ENCODE results near the gene GSTK1. TPM values are rescaled to one million over a fixed set of nuclear protein-coding genes. Genes with fewer than 3 reads are reported as not detected.

Gene GSTK1
- 74.2 and 75.8 TPM in 2 replicates for total RNA-seq (2013; cell fraction: nucleolus; rRNA removed)
- total RNA-seq (2014; rRNA removed) = 116 and 122 TPM in 2 replicates
- 76.2 and 78.8 TPM in 2 replicates for total RNA-seq (2014; rRNA removed; fragmentation: Illumina TruSeq; extraction: Trizol)
- total RNA-seq (2021) = 80.7 and 80.9 TPM in 2 replicates
- polyA plus RNA-seq (2011; ENCODE audit: low read depth) = 64.7 TPM
- polyA plus RNA-seq (2011; rRNA removed) = 80.2 and 104 TPM in 2 replicates
- polyA plus RNA-seq (2011; cell fraction: cytosol; rRNA removed) = 138 and 146 TPM in 2 replicates
- 162 and 197 TPM in 2 replicates for polyA plus RNA-seq (2011; cell fraction: nucleus; rRNA removed)
- 92.5 and 97.4 TPM in 2 replicates for polyA plus RNA-seq (2012)
- 96.8 and 136 TPM in 2 replicates for polyA plus RNA-seq (2014; fragmentation: Illumina TruSeq; extraction: Trizol)
- 100 to 1,000 TPM; 143 to 166 TPM for polyA plus RNA-seq (2014; fragmentation: Nextera tagmentation; extraction: Ambion mirVana)
- polyA plus RNA-seq (2014; rRNA removed) = 154 and 159 TPM in 2 replicates
- 100 to 1,000 TPM; 122 to 132 TPM for polyA plus RNA-seq (2016; fragmentation: Nextera tagmentation; extraction: Ambion mirVana)
- 55.9 and 82.6 TPM in 2 replicates for polyA minus RNA-seq (2011; rRNA and poly(A)+ RNA removed)
- 25.7 and 29.0 TPM in 2 replicates for polyA minus RNA-seq (2011; cell fraction: cytosol; rRNA and poly(A)+ RNA removed)
- polyA minus RNA-seq (2011; cell fraction: nucleus; rRNA and poly(A)+ RNA removed) = 28.3 and 38.9 TPM in 2 replicates
- percentile 85 among the genes with signal in this experiment for Bru-seq, nascent RNA
- percentile 86 among the genes with signal in this experiment for BruChase-seq, experiment 1, labeled RNA remaining after a 6-hour chase
- percentile 80 among the genes with signal in this experiment for BruChase-seq, experiment 2, labeled RNA remaining after a 2-hour chase
- long read RNA-seq, experiment 1, transcript GSTK1-207 (7 exons, 1,185 nt) = minor isoform, 6 of 60 reads
- long read RNA-seq, experiment 1, transcript GSTK1-201 (8 exons, 1,044 nt) = major isoform, 42 of 60 reads
- long read RNA-seq, experiment 1, partial matches to known transcripts = 3 of 60 reads
- long read RNA-seq, experiment 1, other reads (novel, unspliced or antisense) = 6 of 60 reads
- long read RNA-seq, experiment 2, transcript GSTK1-201 (8 exons, 1,044 nt) = major isoform, 126 of 161 reads
- long read RNA-seq, experiment 2, transcript GSTK1-202 (7 exons, 888 nt) = minor isoform, 5 of 161 reads
- long read RNA-seq, experiment 2, transcript GSTK1-207 (7 exons, 1,185 nt) = minor isoform, 14 of 161 reads
- long read RNA-seq, experiment 2, partial matches to known transcripts = 4 of 161 reads
- long read RNA-seq, experiment 2, other reads (novel, unspliced or antisense) = 12 of 161 reads

- DNase-seq (ENCODE audit: low read depth, low spot score) = peak; percentile 21
- Histone ChIP-seq H3K4me3 (peak within 1 kb of the TSS; percentile 79), H4K20me1 (ENCODE audit: control insufficient read depth, insufficient read depth) (no peaks in the 10 kb centered on the region), H3K27ac (ENCODE audit: control insufficient read depth, insufficient read depth) (peak within 1 kb of the TSS; percentile 88), H3K9me3 (replicated peaks; ENCODE audit: control insufficient read depth, insufficient read depth, low read length) (no peaks in the 10 kb centered on the region), H3K79me2 (ENCODE audit: control insufficient read depth, insufficient read depth, low read length) (peaks cover 15% of the 10 kb centered on the region), H3K4me1 (ENCODE audit: control insufficient read depth, insufficient read depth, low read length) (peaks cover 14% of the 10 kb centered on the region), H3K9ac (ENCODE audit: control insufficient read depth, insufficient read depth, low read length) (peak within 1 kb of the TSS; percentile 83), H3K4me2 (ENCODE audit: control insufficient read depth, insufficient read depth) (peak within 1 kb of the TSS; percentile 88), H3K27me3 (replicated peaks in 1 of 2; ENCODE audit: control insufficient read depth in 2 of 2, insufficient read depth in 2 of 2, low read length in 1 of 2) (no peaks in the 10 kb centered on the region), H3K36me3 (ENCODE audit: control insufficient read depth in 2 of 2, insufficient read depth in 2 of 2, low read length in 1 of 2) (peaks cover 2 to 8% of the 10 kb centered on the region in 2 experiments), H2AFZ (ENCODE audit: control insufficient read depth, low read depth, low read length) (peak within 1 kb of the TSS; percentile 94)
- CTCF ChIA-PET = interaction anchor here (0.6 to 3.5 kb wide), 14 partner anchors 11 to 1393 kb away, joined by 3 to 16 read pairs (median 3); partner anchors contain the start of gene CASP2
- BruUV-seq (replicated peaks) = TSS peak; percentile 74
- FAIRE-seq = no peak
- POLR2A ChIA-PET = interaction anchor here (0.7 to 1.8 kb wide), 6 partner anchors 8 to 121 kb away, joined by 3 to 9 read pairs (median 5); partner anchors contain the start of gene CASP2
- peak; percentile 99 for ATAC-seq
- SMC1A ChIA-PET (ENCODE audit: uncharacterized antibody, unreplicated experiment) = interaction anchor here (1.0 to 2.4 kb wide), 9 partner anchors 9 to 48 kb away, joined by 3 to 9 read pairs (median 5); partner anchors contain the start of gene CASP2
- intact Hi-C loops (cut with micrococcal nuclease; ENCODE audit: unreplicated experiment) = loop anchor here (2.0 kb wide), 1 partner anchor 25 kb away; the partner anchor contains the start of gene CASP2
- RAD21 ChIA-PET (ENCODE audit: unreplicated experiment) = interaction anchor here (0.6 to 1.9 kb wide), 7 partner anchors 16 to 123 kb away, joined by 3 to 5 read pairs (median 3); partner anchors contain the start of gene CASP2
- 0% methylated on average over 46 of the region's 48 CpGs for WGBS (ENCODE audit: insufficient coverage, insufficient replicate concordance, low lambda C conversion rate, missing lambda C conversion rate)
- in situ Hi-C loops (cut with MboI) = no loop called here
- TF ChIP-seq CREB1 (IDR thresholded peaks at IDR 0.05; ENCODE audit: low read depth) = 0 out of 2 replicates have a peak, but pooled peaks have one; percentile 24
- peak; percentile 51 for TF ChIP-seq NR2F1 (conservative IDR thresholded peaks at IDR 0.05)
- TF ChIP-seq NRF1 (conservative IDR thresholded peaks at IDR 0.05; ENCODE audit: low read depth, low read length) = peak; percentile 44; the same call in 1 of the 2 replicates
- TF ChIP-seq POLR2A (IDR thresholded peaks at IDR 0.05; ENCODE audit: low read depth, low read length) = peak; percentile 95
- peak; percentile 82 for TF ChIP-seq IKZF1 (conservative IDR thresholded peaks at IDR 0.05)
- TF ChIP-seq ZNF24 (IDR thresholded peaks at IDR 0.05) = peak; percentile 45; the same call in 1 of the 2 replicates
- no peak for TF ChIP-seq ATF2 (IDR thresholded peaks at IDR 0.05; ENCODE audit: low read length)
- TF ChIP-seq USF1 (IDR thresholded peaks at IDR 0.05; ENCODE audit: borderline replicate concordance, extremely low read length, insufficient read depth, low read depth, low read length) = no peak
- peak; percentile 85 for TF ChIP-seq MXI1 (IDR thresholded peaks at IDR 0.05; ENCODE audit: low read depth, low read length)
- peak; percentile 40; the same call in 1 of the 2 replicates for TF ChIP-seq YY1 (IDR thresholded peaks at IDR 0.05; ENCODE audit: low read depth, low read length)
- TF ChIP-seq PAX8 (IDR thresholded peaks at IDR 0.05) = no peak
- TF ChIP-seq, protein P1, sequence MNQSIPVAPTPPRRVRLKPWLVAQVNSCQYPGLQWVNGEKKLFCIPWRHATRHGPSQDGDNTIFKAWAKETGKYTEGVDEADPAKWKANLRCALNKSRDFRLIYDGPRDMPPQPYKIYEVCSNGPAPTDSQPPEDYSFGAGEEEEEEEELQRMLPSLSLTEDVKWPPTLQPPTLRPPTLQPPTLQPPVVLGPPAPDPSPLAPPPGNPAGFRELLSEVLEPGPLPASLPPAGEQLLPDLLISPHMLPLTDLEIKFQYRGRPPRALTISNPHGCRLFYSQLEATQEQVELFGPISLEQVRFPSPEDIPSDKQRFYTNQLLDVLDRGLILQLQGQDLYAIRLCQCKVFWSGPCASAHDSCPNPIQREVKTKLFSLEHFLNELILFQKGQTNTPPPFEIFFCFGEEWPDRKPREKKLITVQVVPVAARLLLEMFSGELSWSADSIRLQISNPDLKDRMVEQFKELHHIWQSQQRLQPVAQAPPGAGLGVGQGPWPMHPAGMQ (IDR thresholded peaks at IDR 0.05; ENCODE audit: borderline replicate concordance) = no peak
- TF ChIP-seq TCF7 (IDR thresholded peaks at IDR 0.05; ENCODE audit: borderline replicate concordance) = peak; percentile 27; the same call in 1 of the 2 replicates
- TF ChIP-seq NR2C2 (IDR thresholded peaks at IDR 0.05; ENCODE audit: borderline replicate concordance, control insufficient read depth, insufficient read length, low read depth) = no peak
These were observed at the start of gene GSTK1 for GRCh38 chr7:143263266-143264195. GSTK1 (plus strand) TSS chr7:143263441; CDS start chr7:143263514, 73 bp downstream.
